Stimulated activated naive CD8-positive, alpha-beta T cell treated with anti-CD3 and anti-CD28 coated beads, Interleukin-15, Interleukin-2, amounts not matched to agents 100 ng/mL and 50 ng/mL, for 24 hours (primary cell): Measurements from ENCODE around the gene ZFPM1.

Experiments
- H3K27ac Mint-ChIP-seq: one replicate; pipeline ENCODE4 v1.8.0; 2021; ENCODE audit warnings: mild to moderate bottlenecking, mixed read lengths
- H3K27me3 Mint-ChIP-seq: one replicate; pipeline ENCODE4 v1.8.0; 2021; ENCODE audit warnings: mixed read lengths
- H3K36me3 Mint-ChIP-seq: one replicate; pipeline ENCODE4 v1.8.0; 2021; ENCODE audit warnings: low read depth, mixed read lengths
- H3K4me1 Mint-ChIP-seq: one replicate; pipeline ENCODE4 v1.8.0; 2021; ENCODE audit warnings: low read depth, mixed read lengths
- H3K4me3 Mint-ChIP-seq: one replicate; pipeline ENCODE4 v1.8.0; 2021; ENCODE audit warnings: mild to moderate bottlenecking, mixed read lengths
- H3K9me3 Mint-ChIP-seq: one replicate; pipeline ENCODE4 v1.8.0; 2021; ENCODE audit warnings: mixed read lengths

ZFPM1 gene

DNA sequence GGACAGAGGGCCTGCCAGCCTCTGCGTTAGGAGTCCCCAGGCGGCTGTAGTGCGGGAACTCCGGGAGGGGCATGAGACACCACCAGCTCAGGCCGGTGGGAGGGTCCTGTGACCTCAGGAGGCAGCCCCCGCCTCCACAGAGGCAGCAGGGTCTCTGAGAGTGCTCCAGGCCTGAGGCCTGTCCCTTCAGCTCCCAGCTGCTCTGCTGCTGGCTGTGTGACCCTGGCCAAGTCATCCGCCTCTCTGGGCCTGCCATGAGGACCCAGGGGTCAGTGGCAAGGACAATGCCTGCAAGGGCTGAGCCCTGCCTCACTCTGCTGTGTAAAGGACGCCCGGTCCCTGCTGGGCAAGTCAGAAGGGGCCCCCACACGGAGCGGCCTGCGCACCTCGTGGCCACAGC is 27.1 kb upstream of the ZFPM1 start:
- Mint-ChIP-seq H3K27me3 (no peaks in the 10 kb centered on the region), H3K4me1 (peaks cover 3% of the 10 kb centered on the region), H3K4me3 (no peak overlapping the region), H3K36me3 (no peaks in the 10 kb centered on the region), H3K27ac (no peak overlapping the region), H3K9me3 (no peaks in the 10 kb centered on the region)

DNA sequence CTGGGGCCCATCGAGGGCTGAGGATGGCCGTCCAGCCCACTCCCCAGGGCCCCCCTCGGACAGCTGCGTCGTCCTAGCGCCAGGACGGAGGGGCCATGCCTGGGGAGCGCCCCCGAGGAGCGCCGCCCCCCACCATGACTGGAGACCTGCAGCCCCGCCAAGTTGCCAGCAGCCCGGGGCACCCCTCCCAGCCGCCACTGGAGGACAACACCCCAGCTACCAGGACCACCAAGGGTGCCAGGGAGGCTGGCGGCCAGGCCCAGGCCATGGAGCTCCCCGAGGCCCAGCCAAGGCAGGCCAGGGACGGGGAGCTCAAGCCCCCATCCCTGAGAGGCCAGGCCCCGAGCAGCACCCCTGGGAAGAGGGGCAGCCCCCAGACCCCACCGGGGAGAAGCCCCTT is 25.7 kb upstream of the ZFPM1 start:
- Mint-ChIP-seq H3K36me3 (no peaks in the 10 kb centered on the region), H3K4me3 (no peak overlapping the region), H3K9me3 (no peaks in the 10 kb centered on the region), H3K27ac (no peak overlapping the region), H3K4me1 (peaks cover 11% of the 10 kb centered on the region), H3K27me3 (no peaks in the 10 kb centered on the region)

- H3K27me3 Mint-ChIP-seq = no peaks in the 10 kb centered on the region
- peaks cover 11% of the 10 kb centered on the region for H3K4me1 Mint-ChIP-seq
- H3K4me3 Mint-ChIP-seq = no peak overlapping the region
These were observed 24.9 kb upstream of the ZFPM1 start for GRCh38 chr16:88428156-88428555.

GRCh38 chr16:88428616-88429386 is 24.3 kb upstream of the ZFPM1 start:
- Mint-ChIP-seq H3K4me3 (no peak overlapping the region), H3K27ac (no peak overlapping the region), H3K27me3 (no peaks in the 10 kb centered on the region), H3K9me3 (no peaks in the 10 kb centered on the region), H3K36me3 (no peaks in the 10 kb centered on the region), H3K4me1 (peaks cover 11% of the 10 kb centered on the region)

More at GRCh38 chr16:88428156-88428555, 24.9 kb upstream of the ZFPM1 start:
- H3K27ac Mint-ChIP-seq = no peak overlapping the region
- H3K9me3 Mint-ChIP-seq = no peaks in the 10 kb centered on the region
- no peaks in the 10 kb centered on the region for H3K36me3 Mint-ChIP-seq

- Mint-ChIP-seq H3K27ac (peak overlapping the region; percentile 70), H3K4me3 (peak overlapping the region; percentile 74), H3K9me3 (no peaks in the 10 kb centered on the region), H3K36me3 (no peaks in the 10 kb centered on the region), H3K27me3 (no peaks in the 10 kb centered on the region), H3K4me1 (peaks cover 11% of the 10 kb centered on the region)
These were observed 23.5 kb upstream of the ZFPM1 start for GRCh38 chr16:88429387-88430184.

GRCh38 chr16:88430185-88430523 is 22.9 kb upstream of the ZFPM1 start:
- peak overlapping the region; percentile 74 for H3K4me3 Mint-ChIP-seq
- peaks cover 11% of the 10 kb centered on the region for H3K4me1 Mint-ChIP-seq
- H3K27ac Mint-ChIP-seq = no peak overlapping the region
- H3K36me3 Mint-ChIP-seq = no peaks in the 10 kb centered on the region
- H3K27me3 Mint-ChIP-seq = no peaks in the 10 kb centered on the region
- no peaks in the 10 kb centered on the region for H3K9me3 Mint-ChIP-seq

DNA sequence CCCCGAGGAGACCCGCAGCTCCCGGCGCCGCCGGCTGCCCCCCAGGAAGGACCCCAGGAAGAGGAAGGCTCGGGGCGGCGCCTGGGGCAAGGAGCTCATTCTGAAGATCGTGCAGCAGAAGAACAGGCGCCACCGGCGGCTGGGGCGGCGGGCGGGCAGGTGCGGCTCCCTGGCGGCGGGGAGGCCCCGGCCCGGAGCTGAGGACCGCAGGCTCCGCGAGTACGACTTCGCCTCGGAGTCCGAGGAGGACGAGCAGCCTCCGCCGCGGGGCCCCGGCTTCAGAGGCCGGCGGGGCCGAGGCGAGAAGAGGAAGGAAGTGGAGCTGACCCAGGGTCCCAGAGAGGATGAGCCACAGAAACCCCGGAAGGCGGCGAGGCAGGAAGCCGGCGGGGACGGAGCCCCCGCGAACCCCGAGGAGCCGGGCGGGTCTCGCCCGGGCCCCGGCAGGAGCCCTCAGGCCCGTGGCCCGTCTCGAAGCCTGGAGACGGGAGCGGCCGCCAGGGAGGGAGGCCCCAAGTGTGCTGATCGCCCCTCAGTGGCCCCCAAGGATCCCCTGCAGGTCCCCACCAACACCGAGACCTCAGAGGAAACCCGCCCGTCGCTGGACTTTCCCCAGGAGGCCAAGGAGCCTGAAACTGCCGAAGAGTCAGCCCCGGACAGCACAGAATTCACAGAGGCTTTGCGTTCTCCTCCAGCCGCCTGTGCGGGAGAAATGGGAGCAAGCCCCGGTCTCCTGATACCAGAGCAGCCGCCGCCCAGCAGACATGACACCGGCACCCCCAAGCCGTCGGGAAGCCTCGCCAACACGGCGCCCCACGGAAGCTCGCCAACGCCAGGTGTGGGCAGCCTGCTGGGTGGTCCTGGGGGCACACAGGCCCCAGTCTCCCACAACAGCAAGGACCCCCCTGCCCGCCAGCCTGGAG is 22.3 kb upstream of the ZFPM1 start:
- no peak overlapping the region for H3K27ac Mint-ChIP-seq
- H3K4me3 Mint-ChIP-seq = peak overlapping the region; percentile 74

DNA sequence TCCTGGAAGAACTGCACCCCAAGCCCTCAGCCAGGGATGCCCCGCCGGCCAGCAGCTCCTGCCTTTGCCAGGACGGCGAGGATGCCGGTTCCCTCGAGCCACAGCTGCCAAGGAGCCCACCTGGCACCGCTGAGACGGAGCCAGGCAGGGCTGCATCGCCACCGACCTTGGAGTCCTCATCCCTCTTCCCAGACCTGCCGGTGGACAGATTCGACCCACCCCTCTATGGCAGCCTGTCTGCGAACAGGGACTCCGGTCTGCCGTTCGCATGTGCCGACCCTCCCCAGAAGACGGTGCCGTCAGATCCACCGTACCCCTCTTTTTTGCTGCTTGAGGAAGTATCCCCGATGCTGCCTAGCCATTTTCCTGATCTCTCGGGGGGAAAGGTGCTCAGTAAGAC is 21.4 kb upstream of the ZFPM1 start:
- peak overlapping the region; percentile 74 for H3K4me3 Mint-ChIP-seq
- no peak overlapping the region for H3K27ac Mint-ChIP-seq
- no peaks in the 10 kb centered on the region for H3K9me3 Mint-ChIP-seq
- H3K4me1 Mint-ChIP-seq = peaks cover 11% of the 10 kb centered on the region
- H3K27me3 Mint-ChIP-seq = no peaks in the 10 kb centered on the region
- no peaks in the 10 kb centered on the region for H3K36me3 Mint-ChIP-seq

More for the DNA sequence above, 22.3 kb upstream of the ZFPM1 start:
- H3K36me3 Mint-ChIP-seq = no peaks in the 10 kb centered on the region
- H3K9me3 Mint-ChIP-seq = no peaks in the 10 kb centered on the region
- H3K27me3 Mint-ChIP-seq = no peaks in the 10 kb centered on the region
- H3K4me1 Mint-ChIP-seq = peaks cover 11% of the 10 kb centered on the region

DNA sequence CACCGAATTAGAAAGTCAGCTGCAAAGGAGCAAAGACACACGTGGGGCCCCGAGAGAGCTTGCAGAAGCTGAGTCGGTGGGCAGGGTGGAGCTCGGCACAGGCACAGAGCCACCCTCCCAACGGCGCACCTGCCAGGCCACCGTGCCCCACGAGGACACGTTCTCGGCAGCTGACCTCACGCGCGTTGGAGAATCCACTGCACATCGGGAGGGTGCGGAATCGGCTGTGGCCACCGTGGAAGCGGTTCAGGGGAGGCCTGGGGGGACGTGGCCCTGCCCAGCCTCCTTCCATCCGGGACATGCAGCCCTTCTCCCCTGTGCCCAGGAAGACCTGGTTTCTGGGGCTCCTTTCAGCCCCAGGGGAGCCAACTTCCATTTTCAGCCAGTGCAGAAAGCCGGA is 20.9 kb upstream of the ZFPM1 start:
- no peaks in the 10 kb centered on the region for H3K27me3 Mint-ChIP-seq
- H3K4me3 Mint-ChIP-seq = no peak overlapping the region

GRCh38 chr16:88432753-88433152 is 20.3 kb upstream of the ZFPM1 start:
- no peaks in the 10 kb centered on the region for H3K9me3 Mint-ChIP-seq
- H3K4me3 Mint-ChIP-seq = no peak overlapping the region

More for the DNA sequence above, 20.9 kb upstream of the ZFPM1 start:
- Mint-ChIP-seq H3K36me3 (no peaks in the 10 kb centered on the region), H3K27ac (no peak overlapping the region), H3K4me1 (peaks cover 11% of the 10 kb centered on the region), H3K9me3 (no peaks in the 10 kb centered on the region)

GRCh38 chr16:88433632-88434352 is 19.3 kb upstream of the ZFPM1 start:
- Mint-ChIP-seq H3K4me3 (no peak overlapping the region), H3K27ac (no peak overlapping the region), H3K4me1 (peaks cover 11% of the 10 kb centered on the region), H3K9me3 (no peaks in the 10 kb centered on the region), H3K27me3 (no peaks in the 10 kb centered on the region), H3K36me3 (no peaks in the 10 kb centered on the region)

More at GRCh38 chr16:88432753-88433152, 20.3 kb upstream of the ZFPM1 start:
- Mint-ChIP-seq H3K27ac (no peak overlapping the region), H3K4me1 (peaks cover 11% of the 10 kb centered on the region), H3K27me3 (no peaks in the 10 kb centered on the region), H3K36me3 (no peaks in the 10 kb centered on the region)

GRCh38 chr16:88434353-88434690 is 18.8 kb upstream of the ZFPM1 start:
- Mint-ChIP-seq H3K27ac (no peak overlapping the region), H3K4me3 (no peak overlapping the region), H3K9me3 (no peaks in the 10 kb centered on the region), H3K27me3 (no peaks in the 10 kb centered on the region), H3K36me3 (no peaks in the 10 kb centered on the region), H3K4me1 (peaks cover 11% of the 10 kb centered on the region)

GRCh38 chr16:88434746-88435145 is 18.3 kb upstream of the ZFPM1 start:
- no peak overlapping the region for H3K27ac Mint-ChIP-seq
- no peak overlapping the region for H3K4me3 Mint-ChIP-seq
- no peaks in the 10 kb centered on the region for H3K9me3 Mint-ChIP-seq
- H3K36me3 Mint-ChIP-seq = no peaks in the 10 kb centered on the region
- H3K27me3 Mint-ChIP-seq = no peaks in the 10 kb centered on the region
- H3K4me1 Mint-ChIP-seq = peaks cover 10% of the 10 kb centered on the region
